Stromal cell of bone marrow (primary cell): ENCODE results near the gene POU2F2.

Experiments
- DNase-seq: peaks from one replicate; pipeline ENCODE4 v3.0.0-alpha.2; 2012; ENCODE audit warnings: low read depth

The POU2F2 gene

GRCh38 chr19:42099336-42099925 lies 32.8 kb downstream of the POU2F2 start:
- DNase-seq = no peak

GRCh38 chr19:42098781-42099180 lies 33.5 kb downstream of the POU2F2 start:
- no peak for DNase-seq

GRCh38 chr19:42097461-42097860 lies 34.8 kb downstream of the POU2F2 start:
- no peak for DNase-seq

GRCh38 chr19:42096255-42096837 lies 35.9 kb downstream of the POU2F2 start:
- no peak for DNase-seq

GRCh38 chr19:42095814-42096230 lies 36.4 kb downstream of the POU2F2 start:
- no peak for DNase-seq

GRCh38 chr19:42095142-42095813 lies 37.0 kb downstream of the POU2F2 start:
- no peak for DNase-seq

- DNase-seq = no peak
These were observed 38.3 kb downstream of the POU2F2 start for GRCh38 chr19:42093926-42094325.

GRCh38 chr19:42093505-42093904 lies 38.7 kb downstream of the POU2F2 start:
- DNase-seq = no peak

- no peak for DNase-seq
These were observed 39.9 kb downstream of the POU2F2 start for GRCh38 chr19:42092350-42092749.

- peak; percentile 24 for DNase-seq
These were observed 40.5 kb downstream of the POU2F2 start for GRCh38 chr19:42091742-42092141.

- no peak for DNase-seq
These were observed 40.9 kb downstream of the POU2F2 start for GRCh38 chr19:42091300-42091699.

GRCh38 chr19:42090672-42091071 lies 41.6 kb downstream of the POU2F2 start:
- DNase-seq = no peak

- DNase-seq = no peak
These were observed 42.5 kb downstream of the POU2F2 start for GRCh38 chr19:42089772-42090171.

- no peak for DNase-seq
These were observed 43.0 kb downstream of the POU2F2 start for GRCh38 chr19:42089191-42089750.

- peak; percentile 34 for DNase-seq
These were observed 43.6 kb downstream of the POU2F2 start for GRCh38 chr19:42088471-42089190.

GRCh38 chr19:42086770-42087550 lies 45.3 kb downstream of the POU2F2 start:
- no peak for DNase-seq

GRCh38 chr19:42086188-42086736 lies 46.0 kb downstream of the POU2F2 start:
- DNase-seq = no peak

- no peak for DNase-seq
These were observed 48.7 kb downstream of the POU2F2 start for GRCh38 chr19:42083537-42083936.

GRCh38 chr19:42081584-42082203 lies 50.6 kb downstream of the POU2F2 start:
- DNase-seq = peak; percentile 29

GRCh38 chr19:42080764-42081375 lies 51.4 kb downstream of the POU2F2 start:
- no peak for DNase-seq
